GDM1 (cell line): ENCODE data around the gene GAK.

Experiments used
- DNase-seq: peaks from one replicate; lab custom pipeline; 2025; lab: John Stamatoyannopoulos, UW

GAK gene

GRCh38 chr4:889516-889915 lies 42.6 kb downstream of the GAK start:
- DNase-seq, result no peak

DNA sequence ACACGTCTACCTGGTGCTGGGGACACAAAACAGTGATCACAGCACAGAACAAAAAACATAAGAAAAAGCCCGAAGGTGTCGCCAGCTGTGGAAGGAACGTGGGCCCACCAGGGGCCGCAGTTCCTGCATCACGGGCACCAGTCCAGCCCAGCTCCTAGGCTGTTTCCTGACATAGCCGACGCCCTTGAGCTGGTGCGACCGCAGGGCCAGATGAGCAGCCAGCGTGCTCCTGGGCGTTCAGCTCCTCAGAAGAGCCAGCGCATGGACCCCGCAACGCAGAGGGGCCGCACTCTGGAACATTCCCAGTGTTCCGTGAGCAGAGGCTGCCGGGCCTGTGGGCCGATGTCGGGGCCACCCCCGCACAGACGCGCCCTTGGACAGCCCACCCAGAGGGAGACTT lies 44.1 kb downstream of the GAK start:
- no peak for DNase-seq

- no peak for DNase-seq
These were observed 44.9 kb downstream of the GAK start for GRCh38 chr4:887034-887763.

DNA sequence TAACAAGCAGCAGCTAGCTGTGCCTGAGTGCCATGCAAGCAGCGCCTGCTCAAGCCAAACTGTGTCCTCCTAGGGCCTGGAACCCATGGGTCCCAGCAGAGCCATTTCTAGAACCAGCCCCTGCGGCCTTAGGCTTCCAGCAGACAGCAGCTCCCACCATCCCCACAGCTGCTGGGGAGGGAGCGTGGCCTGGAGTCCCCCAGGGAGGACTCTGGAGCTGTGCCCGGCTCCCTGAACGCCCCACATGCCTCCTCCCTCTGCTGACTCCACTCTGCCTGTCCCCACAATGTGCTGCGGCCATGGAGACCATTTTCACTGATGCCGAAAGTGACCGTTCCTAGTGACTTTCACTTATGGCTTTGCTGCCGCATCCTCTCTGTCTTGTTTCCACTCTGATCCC lies 45.9 kb downstream of the GAK start:
- no peak for DNase-seq

DNA sequence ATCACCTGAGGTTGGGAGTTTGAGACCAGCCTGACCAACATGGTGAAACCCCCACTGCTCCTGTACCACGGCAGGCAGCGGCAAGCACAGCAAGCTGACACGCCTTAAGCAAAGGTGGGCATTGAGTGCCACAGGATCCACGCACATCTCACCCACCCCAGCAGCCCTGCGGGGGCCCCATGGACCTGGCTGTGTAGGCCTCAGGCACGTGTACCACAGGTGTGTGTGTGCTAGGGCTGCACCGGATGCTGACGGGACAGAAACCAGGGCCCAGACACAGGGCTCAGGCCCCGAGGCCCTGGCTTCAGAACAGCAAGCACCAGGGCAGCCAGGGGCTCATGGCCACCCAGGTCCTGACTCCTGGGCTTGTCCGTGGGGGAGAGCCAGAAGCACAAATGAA lies 46.8 kb downstream of the GAK start:
- DNase-seq, result no peak

DNA sequence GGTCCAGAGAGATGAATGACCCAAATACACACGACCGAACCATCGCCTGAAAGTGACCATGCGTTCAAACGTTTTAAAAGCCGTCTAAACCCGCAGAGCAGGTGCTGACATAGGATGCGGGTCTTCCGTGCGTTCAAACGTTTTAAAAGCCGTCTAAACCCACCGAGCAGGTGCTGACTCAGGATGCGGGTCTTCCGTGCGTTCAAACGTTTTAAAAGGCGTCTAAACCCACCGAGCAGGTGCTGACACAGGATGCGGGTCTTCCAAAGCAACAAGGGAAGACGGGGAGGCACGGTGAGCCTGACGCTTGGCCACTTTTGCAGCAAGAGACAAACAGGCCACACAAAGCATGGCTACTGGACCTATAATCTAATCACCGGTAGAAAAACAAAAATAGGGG lies 47.2 kb downstream of the GAK start:
- DNase-seq, result no peak

DNA sequence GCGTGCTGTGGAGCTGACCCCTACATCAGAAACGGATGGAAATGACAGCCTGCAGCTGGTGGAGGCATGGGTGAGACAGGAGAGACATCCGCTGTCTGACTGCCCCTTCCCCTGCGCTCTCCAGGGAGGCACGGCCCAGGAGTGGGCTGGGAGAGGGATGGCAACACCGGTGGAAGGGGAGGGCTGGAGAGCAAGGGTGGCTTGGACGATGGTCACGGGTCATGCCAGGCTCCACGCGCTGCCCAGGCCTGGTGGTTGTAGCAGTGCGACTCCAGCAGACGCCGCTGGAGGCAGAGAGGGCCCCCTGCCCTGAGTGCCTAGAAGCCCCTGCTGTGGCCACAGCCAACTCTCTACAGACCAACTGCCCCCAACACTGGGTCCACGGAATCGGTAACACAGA lies 47.9 kb downstream of the GAK start:
- DNase-seq, result no peak

DNA sequence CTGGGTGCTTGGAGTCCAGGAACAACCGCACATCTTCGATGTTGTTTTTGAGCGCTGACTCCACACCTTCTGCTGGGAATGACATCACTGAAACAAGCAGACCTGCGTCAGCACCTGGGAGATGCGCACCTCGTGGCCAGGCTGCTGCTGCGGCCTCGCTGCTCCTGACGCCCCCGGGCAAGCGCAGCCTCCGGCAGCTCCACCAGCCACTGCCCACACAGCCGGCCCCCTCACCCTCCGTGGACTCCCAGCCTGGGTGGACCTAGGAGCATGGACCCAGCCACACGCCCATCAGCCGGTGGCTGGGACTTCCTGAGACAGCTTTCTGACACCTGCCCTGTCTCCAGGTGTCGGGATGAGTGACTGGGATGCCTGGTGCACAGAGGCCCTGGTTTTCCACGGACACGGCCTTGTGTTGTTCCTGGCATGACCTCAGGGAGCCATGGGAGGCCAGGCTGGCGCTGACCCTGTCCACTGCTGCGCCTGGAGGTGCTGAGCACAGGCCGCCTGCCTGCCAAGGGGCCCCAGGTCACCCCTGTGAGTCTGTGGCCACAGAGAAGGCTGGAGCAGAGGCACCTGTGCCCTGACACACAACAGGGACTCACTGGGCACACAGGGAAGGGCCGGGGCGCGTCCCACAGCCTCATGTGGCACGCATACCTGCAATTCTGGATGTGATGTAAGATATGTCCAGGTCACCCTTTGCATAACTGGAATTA lies 48.6 kb downstream of the GAK start:
- DNase-seq, result no peak

- no peak for DNase-seq
These were observed 49.5 kb downstream of the GAK start for GRCh38 chr4:882646-883045.

GRCh38 chr4:881709-882108 lies 50.4 kb downstream of the GAK start:
- no peak for DNase-seq

DNA sequence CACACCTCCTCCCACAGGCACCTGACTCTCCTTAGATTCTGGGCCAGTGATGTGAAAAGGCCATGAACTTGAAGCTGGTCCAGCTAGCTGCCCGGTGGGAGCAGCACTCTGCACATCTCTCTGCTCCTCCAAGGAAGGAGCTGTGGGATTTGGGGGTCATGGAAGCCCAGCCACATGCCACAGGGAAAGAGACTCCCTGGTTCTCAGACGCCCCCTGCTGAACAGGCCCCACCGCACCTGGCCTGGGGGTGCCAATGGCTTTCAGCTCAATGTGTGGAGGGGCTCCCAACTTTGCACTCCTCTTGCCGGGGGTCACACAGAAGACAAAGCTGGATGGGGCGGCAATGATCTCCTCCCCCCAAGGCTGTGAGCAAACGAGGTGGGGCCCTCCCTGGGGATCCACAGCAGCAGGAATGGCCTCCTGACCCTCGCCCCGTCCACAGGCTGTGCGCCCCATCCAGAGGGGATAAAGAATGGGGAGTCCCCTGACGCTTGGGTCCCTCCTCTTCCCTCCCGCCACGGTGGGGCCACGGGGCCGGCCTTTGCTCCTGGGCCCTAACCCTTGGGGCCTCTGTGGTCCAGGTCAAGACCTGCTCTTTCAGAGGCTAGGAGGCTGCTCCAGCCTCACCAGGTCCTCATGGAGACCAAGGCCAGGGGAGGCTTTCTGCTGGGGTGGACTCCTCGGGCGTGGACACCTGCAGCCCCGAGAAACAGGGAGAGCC lies 51.3 kb downstream of the GAK start:
- no peak for DNase-seq

GRCh38 chr4:879729-880077 lies 52.4 kb downstream of the GAK start:
- no peak for DNase-seq

DNA sequence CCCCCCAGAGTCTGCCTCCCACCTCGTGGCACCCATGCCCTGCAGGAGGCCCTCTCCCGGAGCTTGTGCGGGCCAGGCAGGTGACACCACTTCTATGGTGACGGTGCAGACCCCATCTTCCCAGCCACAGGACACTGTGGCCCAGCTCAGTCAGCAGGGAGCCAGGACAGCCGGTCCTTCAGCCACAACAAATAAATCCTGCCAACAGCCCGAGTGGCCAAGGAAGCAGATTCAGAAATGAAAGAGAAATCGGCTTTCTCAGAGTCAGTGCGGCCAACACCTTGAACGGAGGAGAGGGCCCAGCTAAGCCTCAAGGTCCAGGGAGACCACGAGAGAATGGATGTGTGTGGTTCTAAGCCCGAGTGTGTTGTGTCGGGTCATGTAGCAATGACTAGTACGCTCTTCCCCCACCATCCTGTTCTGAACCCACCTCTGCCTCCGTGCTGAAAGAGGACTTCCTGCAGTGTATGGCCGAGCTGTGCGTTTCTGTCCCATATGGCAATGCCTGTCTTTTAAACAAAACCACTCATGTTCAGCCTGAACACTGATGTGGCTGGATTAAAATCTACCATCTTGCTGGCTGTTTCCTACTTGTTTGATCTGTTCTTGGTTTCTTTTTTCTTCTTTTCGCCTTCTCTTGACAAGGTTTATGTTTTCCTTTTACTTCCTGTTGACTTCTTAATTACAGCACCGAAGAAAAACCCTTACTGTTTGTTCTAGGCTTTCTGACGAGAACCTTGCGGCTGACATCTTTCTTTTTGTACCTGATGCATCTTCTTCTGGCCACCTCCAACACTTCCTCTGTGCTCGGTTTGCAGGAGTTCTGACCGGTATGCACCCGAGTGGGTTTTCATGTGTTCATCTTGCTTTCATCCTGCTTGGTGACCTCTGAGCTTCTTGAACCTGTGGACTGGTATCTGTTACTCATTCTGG lies 53.1 kb downstream of the GAK start:
- no peak for DNase-seq

GRCh38 chr4:877502-877901 lies 54.6 kb downstream of the GAK start:
- DNase-seq, result no peak

DNA sequence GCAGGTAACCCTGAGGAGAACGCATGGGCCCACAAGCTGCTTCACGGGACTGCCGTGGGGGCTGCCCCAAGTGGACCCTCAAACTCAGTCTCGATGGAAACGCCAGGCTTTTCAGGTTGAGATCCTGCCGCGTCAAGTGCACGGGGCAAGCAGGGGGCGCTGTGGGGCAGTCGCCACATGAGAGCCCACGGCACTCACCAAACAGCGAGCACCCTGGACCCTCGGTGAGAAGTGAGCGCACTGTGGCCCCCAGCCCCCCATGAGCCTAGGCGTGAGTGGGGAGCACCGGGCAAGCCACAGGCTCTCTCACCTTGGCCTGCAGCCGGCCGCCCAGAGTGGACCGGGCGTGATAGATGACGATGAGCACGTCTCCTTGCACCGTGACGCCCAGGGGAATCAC lies 55.3 kb downstream of the GAK start:
- no peak for DNase-seq

DNA sequence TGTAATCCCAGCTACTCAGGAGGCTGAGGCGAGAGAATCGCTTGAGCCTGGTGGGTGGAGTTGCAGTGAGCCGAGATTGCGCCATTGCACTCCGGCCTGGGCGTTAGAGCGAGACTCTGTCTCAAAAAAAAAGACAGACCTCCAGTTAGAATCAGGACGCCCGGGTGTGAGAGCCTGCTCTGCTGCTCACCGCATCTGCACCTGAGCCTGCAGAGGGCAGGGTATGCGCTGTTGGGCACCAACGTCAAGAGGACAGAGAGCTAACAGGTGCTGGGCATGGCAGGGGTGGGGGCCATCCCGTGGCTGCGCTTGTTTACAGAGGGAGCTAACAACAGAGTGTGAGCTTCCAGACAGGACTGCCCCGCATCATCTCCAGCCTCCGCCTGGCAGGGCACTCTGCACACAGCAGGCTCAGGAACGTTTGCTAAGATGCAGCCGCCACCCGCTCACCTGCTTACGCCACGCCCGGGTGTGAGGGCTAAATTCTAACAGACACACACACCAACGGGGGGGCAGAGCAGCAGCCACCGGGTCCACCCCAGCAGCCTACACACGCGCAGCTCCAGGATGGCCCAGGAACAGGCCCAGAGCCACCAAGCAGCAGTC lies 56.2 kb downstream of the GAK start:
- no peak for DNase-seq

DNA sequence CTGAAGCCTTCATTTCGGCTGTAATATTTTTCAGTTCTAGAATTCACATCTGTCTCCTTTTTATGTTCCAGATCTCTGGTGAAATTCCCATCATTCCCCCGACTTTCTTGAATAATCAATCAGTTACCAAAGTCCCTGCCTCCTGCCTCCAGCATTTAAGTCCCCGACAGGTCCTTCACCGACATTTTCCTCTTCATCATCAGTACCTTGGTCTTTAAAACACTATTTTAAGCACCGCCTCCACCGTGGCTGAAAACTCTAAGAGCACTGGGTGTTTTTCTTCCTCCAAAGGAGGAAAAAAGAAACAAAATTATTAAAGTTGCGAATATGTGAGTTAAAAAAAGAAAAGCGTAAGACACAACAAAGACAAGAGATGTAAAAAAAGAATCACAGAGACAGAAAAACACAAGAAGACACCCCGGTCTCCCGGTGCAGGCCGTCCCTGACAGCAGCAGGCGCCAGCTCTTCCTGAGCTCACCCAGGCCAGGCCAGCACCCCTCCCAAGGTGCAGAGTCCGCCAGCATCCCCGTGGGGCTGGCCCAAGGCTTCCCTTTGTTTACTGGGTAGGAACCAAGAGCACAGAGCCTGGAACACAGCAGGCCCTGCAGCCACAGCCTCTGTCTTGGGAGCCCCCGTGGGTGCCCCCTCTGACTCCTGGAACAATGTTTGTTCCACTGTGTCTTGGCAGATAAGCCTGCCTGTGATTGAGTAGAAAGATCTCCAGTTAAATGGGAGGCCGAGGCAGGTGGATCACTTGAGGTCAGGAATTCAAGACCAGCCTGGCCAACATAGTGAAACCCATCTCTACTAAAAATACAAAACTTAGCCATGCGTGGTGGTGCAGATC lies 56.9 kb downstream of the GAK start:
- no peak for DNase-seq

GRCh38 chr4:874056-874455 lies 58.1 kb downstream of the GAK start:
- no peak for DNase-seq

- DNase-seq, result no peak
These were observed 59.7 kb downstream of the GAK start for GRCh38 chr4:872241-872981.

GRCh38 chr4:871484-871883 lies 60.6 kb downstream of the GAK start:
- DNase-seq, result no peak
